RPMI7951 (cell line): ENCODE measurements around the gene ST3GAL4. TPM values are rescaled to one million over a fixed set of nuclear protein-coding genes. Genes with fewer than 3 reads are reported as not detected.

Experiments used
- DNase-seq: peaks from one replicate; pipeline ENCODE4 v3.0.0-alpha.2; 2012; ENCODE audit warnings: low read depth
- total RNA-seq: library from RNA; depleted of rRNA; stranded (reverse); fragments of >200 nt; shearing (Covaris generic); gene quantifications from 2 replicates; pipeline ENCODE4 v1.2.3, GENCODE V29; 2014

Gene ST3GAL4
- total RNA-seq, 1 experiment from 2014 or later = 108 TPM

GRCh38 chr11:126329644-126330211 lies 25.8 kb upstream of the ST3GAL4 start:
- no peak for DNase-seq

- DNase-seq = no peak
These were observed 24.2 kb upstream of the ST3GAL4 start for GRCh38 chr11:126331286-126331685.

GRCh38 chr11:126332221-126332711 lies 23.2 kb upstream of the ST3GAL4 start:
- DNase-seq = peak; percentile 95

- no peak for DNase-seq
These were observed 22.3 kb upstream of the ST3GAL4 start for GRCh38 chr11:126333142-126333541.

- peak; percentile 83 for DNase-seq
These were observed 20.6 kb upstream of the ST3GAL4 start for GRCh38 chr11:126334659-126335462.

DNA sequence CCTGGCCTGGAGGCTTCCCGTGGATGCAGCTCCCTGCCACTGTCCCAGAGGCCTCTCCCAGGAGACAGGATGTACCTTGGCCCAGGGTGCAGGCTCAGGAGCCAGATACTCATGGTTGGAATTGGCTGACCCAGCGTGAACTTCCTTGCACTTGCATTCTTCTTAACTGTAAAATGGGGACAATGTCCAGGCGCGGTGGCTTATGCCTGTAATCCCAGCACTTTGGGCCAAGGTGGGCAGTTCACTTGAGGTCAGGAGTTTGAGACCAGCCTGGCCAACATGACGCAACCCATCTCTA lies 20.1 kb upstream of the ST3GAL4 start:
- DNase-seq = no peak

DNA sequence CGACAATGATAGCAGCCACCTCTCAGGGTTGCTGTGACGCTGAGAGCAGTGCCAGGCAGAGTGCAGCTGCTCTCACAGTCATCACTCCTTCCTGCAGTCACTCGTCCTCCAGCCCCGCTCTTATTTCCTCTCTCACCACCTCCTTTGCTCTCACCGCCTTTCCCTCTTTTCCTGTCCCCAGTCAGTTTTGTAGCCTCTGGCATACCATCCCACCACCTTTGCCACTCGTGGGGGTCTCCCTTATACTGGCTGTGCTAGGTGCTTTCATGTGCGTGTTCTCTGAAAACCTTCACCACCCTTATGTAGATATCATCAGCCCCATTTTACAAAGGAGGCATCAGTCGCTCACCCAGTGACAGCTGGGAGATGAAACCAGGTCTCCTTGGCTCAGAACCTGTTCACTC lies 19.3 kb upstream of the ST3GAL4 start:
- no peak for DNase-seq

DNA sequence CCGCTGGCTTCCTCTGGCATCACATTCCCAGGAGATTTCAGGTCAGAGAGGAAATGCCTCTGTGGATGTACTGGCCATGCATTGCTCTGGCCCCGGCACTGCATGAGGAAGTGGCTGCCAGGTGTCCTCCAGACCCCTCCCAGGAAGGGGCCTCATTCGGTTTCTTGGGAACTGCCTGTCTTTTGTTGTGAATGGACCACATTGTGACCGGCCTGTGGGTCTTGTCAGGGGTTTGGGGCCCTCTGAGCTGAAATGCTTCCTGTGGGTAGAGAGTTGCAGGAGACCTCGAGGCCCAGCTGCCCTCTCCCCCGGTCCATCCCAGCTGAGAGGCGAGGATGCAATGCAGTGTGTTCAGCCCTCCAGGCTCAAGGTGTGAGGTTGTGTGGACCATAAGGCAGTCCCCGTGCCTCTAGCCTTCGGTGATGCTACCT lies 18.8 kb upstream of the ST3GAL4 start:
- DNase-seq = no peak

GRCh38 chr11:126337126-126337473 lies 18.4 kb upstream of the ST3GAL4 start:
- DNase-seq = no peak

DNA sequence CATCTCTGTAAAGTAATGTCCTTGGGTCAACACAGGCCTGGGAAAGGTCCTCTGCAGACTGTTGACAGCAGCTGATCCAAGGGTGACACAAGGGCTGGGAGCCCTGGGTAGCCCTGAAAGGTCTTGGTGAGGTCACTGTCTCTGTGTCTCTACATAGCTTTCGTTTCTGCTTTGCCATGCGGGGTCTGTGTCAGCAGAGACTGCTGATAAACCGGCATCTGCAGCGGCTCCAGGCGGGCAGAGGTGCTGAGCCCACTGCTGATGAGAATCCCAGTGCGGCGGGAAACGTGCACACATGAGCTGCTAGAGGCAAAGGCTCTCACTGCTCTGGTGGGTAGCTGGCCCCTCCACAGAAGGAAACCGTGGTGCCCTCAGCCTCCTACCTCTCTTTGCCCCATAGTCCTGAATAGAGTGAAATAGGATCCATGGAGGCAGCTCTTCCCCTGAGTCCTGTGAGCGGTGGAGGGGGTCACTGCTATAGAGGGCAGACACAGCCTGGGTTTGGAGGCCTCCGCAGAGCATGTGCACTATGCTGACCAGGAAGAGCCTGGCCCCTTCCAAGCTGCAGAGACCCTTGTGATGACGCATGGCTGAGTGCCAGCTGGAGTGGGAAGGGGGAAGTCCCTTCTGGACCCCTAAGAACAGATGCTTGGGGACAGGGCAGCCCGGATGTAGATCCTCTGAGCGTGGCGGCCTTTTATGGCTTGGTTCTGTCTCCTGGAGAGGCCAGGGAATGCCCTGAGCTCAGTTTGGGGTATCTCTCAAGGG lies 17.8 kb upstream of the ST3GAL4 start:
- no peak for DNase-seq

DNA sequence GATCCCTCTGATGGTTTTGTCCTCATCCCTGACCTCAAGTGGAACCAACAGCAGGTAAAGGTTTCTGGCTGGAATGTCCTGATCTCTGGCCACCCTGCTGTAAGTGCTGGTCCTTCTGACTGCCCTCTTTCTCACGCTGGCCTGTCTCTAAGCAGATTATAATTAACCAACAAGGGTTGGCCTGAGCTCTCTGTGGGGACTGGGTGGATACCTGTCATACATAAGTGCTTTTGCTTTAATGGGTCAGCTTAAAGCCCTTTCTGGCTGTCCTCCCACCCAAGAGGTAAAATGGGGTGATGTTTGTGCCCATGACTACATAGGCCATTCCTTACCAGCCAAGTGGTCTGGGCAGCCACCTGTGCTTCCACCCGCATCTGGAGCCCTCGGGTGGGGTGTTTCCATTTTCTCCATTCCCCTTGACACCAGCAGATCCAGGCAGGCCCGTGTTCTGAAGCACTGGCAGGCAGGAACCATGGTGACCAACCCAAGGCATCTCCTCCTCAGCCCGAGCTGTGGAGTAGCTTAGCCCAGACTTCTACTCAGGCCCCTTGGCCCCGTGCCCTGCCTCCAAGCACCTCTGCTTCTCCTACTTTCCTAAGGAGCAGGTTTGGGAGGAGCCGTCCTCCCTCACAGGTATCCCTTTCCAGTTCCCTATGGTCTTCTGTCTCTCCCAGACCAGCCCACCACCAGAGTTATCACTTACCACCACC lies 17.0 kb upstream of the ST3GAL4 start:
- DNase-seq = no peak

DNA sequence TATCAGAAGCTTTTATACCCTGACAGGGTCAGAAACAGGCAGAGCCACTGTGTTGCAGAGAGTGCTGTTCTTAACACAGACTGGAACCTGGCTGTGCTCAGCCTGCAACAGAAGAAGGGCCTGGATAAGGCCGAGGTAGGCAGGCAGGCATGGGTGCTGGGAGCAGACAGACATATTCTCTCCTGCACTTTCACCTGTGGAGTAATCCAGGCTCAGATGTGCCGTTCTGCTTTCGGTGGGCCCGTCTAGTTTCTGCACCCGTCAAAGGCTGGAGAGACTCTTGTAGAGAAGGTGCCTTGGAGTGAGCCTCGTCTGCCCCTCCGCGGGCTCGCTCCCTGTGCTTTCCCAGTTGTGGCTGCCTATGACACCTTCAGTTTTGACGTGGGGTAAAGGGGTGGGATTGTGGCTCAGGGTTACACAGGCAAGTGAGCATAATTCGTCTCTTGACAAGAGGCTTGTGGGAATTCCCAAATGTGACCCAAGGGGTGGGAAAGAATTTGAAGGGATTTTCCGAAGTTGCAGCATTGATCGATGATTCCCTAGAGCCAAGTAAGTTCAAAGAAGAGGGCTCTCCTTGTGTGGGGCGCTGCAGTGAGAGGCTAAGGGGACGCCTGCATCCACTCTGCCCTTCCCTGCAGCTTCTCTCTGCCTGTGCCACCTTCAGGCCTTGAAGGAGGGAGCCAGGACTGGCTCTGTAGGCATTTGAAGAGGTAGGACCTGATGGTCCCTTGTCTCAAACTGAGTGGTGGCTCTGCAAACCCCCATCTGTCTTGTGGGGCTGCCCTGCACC lies 16.2 kb upstream of the ST3GAL4 start:
- peak; percentile 65 for DNase-seq

DNA sequence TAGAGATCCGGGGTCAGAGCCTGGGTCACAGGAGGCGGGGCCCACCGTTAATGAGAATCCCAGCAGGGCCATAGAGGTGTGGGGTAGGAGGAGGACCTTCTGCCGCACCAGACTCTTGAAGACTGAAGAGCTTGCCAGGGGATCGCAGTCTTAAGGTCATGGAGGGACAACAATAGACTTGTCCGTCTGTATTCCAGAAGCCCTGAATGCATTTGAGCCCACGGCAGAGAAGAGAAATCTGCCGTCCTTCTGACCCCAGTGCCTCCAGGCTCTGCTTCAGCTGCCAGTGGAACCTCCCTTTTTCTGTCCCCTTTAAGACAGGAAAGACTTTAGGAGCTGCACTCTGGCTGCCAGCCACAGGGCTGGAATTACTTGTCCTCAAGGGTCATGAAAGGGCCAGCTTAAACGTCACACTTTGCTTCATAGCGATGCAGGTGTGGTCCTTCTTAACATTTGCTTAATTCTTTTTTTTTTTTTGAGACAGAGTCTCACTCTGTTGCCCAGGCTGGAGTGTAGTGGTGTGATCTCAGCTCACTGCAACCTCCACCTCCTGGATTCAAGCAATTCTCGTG lies 15.5 kb upstream of the ST3GAL4 start:
- DNase-seq = peak; percentile 95

DNA sequence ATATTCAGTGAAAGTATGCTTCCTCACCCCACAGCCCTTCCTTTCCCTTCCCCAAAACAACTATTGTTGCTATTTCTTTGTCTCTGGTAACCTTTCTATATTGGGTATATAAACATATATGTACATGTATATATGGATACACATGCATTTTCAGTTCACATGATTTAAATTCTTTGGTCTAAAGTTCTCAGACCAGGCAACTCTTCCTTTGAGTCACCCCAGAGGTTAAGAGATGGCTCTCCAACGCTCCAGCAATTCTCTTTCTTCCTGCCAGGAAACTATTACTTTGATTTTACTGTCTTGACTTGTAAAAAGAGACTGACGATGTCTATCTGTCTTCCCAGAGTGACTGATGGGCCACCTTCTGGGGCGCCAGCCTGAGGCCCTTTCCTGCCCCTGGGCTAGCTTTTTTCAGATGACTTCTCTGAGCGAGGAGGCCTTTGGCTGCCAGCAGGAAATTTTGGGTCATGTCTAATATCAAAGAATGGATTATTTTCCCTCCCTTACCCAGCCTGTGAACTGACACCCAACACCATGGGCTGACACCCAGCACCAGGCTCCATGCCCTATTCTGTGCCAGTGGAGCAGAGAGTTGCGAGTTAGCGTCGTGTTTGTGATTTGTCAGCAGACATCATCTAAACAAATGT lies 14.4 kb upstream of the ST3GAL4 start:
- DNase-seq = peak; percentile 59

- DNase-seq = peak; percentile 99
These were observed 13.7 kb upstream of the ST3GAL4 start for GRCh38 chr11:126341760-126342161.

DNA sequence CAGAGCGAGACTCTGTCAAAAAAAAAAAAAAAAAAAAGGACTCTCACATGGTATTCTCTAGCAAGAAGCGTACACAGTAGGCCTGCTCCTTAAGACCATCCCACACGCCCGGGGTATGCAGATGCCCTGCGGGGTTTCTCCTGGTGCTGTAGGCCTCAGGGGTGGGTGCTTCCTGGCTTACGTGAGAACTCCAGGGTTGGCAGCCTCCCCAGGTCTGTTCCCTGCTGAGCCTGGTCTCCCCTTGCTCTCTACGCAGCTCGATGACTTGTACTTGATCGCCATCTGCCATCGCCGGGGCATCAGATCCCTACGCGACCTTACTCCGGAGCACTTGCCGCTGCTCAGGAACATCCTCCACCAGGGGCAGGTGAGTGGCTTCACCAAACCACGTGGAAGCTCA lies 12.4 kb upstream of the ST3GAL4 start:
- no peak for DNase-seq

- no peak for DNase-seq
These were observed 11.1 kb upstream of the ST3GAL4 start for GRCh38 chr11:126344141-126345080.

- no peak for DNase-seq
These were observed 10.2 kb upstream of the ST3GAL4 start for GRCh38 chr11:126345283-126345682.
